Omental fat pad (tissue), 4 donors: ENCODE results near the gene CNNM4. TPM values are rescaled to one million over a fixed set of nuclear protein-coding genes. Genes with fewer than 3 reads are reported as not detected.

Experiments used
- ATAC-seq: fragments of 150-250 bp; one replicate; pipeline ENCODE4 v1.9.1; 2016; ENCODE audit warnings: mild to moderate bottlenecking, moderate library complexity; ENCODE audit not compliant: low FRiP score
- DNase-seq: peaks from one replicate; pipeline ENCODE4 v3.0.0-alpha.2; 2019; ENCODE audit warnings: low spot score
- total RNA-seq, 4 donors: library from RNA; depleted of rRNA; stranded (reverse); fragments of >200 nt; gene quantifications; one replicate each; pipeline ENCODE4 v1.1.0, GENCODE V29; 2016
- TF ChIP-seq, protein P1 (sequence below), 3 donors: fragments of 450-650 bp; IDR thresholded peaks; one replicate each; pipeline ENCODE4 v1.5.1; 2016 to 2017; ENCODE audit warnings: antibody characterized with exemption in 3 of 3, mild to moderate bottlenecking in 3 of 3, moderate library complexity in 2 of 3

The CNNM4 gene
- total RNA-seq, 4 donors from 2014 or later = 3.6 to 5.6 (median 3.7) TPM

DNA sequence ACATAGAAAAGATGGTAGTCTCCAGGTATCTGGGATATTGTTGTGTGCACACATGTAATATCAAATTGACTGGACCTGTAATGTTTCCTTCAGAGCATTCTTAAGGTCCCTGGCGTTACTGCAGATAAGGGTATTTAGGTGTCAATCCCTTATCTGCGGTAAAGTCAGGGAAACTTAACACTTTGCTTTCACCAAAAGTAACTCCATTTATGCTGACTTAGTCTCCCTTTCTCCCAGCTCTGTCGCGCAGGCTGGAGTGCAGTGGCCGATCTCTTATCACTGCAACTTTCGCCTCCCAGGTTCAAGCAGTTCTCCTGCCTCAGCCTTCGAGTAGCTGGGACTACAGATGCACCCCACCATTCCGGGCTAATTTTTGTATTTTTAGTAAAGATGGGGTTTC is 57.2 kb downstream of the CNNM4 start:
- ATAC-seq (no peak), DNase-seq (no peak)
- TF ChIP-seq, protein P1, sequence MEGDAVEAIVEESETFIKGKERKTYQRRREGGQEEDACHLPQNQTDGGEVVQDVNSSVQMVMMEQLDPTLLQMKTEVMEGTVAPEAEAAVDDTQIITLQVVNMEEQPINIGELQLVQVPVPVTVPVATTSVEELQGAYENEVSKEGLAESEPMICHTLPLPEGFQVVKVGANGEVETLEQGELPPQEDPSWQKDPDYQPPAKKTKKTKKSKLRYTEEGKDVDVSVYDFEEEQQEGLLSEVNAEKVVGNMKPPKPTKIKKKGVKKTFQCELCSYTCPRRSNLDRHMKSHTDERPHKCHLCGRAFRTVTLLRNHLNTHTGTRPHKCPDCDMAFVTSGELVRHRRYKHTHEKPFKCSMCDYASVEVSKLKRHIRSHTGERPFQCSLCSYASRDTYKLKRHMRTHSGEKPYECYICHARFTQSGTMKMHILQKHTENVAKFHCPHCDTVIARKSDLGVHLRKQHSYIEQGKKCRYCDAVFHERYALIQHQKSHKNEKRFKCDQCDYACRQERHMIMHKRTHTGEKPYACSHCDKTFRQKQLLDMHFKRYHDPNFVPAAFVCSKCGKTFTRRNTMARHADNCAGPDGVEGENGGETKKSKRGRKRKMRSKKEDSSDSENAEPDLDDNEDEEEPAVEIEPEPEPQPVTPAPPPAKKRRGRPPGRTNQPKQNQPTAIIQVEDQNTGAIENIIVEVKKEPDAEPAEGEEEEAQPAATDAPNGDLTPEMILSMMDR (IDR thresholded peaks at IDR 0.05) = no peak

DNA sequence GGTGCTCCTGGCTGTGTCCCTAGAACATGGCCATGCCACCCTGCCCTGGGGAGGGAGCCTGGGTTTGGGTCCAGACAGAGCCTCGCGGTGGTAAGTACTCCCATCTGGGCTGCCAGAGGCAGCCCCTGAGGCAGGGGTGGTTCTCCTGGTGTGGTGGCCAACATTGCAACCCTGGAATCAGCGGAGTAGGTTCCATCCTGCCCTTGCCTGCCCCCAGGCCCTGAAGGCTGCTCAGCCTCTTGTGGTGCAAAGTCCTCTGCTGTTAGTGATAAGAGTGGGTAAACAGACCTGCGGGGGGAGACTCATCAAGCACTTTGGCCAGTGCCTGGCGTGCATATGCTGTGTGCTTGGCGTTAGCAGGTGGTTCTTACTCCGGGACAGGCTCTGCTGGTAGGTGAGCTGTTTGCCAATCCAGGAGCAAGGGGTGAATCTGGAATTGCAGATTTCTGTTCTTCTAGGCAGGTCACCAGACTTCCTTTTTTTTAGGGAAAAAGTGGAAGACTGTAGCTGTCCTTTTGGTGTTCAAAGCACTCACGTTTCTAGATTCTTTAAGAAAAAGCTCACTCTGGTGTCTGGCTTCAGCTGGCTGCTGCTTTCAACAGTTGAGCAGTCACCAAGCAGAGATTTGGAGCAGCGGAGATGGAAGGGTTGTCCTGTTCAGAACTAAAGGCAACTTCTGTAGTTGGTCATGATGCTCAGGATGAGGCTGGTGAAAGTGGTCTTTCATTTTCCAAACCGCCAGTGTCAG is 58.6 kb downstream of the CNNM4 start:
- ATAC-seq (no peak), DNase-seq (no peak)
- TF ChIP-seq, protein P1 (IDR thresholded peaks at IDR 0.05) = no peak

DNA sequence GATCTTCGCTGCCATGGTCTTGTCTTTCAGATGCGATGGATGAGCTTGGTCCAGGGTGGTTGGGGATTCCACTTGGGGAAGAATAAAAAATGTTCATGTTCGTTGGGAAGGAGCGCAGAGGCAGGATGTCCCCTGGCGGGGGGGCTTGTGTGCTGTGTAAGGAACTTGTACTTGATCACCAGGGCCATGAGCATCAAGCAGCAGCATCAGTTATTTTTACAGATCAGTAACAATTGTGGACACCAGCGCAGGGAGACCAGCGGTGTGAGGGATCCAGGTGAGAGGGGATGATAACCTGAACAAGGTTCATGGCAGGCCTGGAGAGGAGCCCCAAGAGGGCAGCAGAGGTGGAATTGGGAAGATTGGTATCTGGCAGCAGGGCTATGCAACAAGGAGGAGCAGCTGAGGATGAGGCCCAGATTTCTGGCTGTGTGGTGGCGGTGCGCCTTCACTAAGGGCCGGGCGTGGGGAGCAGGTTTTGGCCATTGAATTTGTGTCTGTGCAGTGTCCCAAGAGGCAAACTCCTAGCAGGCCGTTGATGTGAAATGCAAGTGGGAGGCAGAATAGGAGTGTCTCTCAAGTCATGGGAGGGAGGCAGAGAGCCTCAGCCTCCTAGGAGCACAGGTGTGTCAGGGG is 59.3 kb downstream of the CNNM4 start:
- TF ChIP-seq, protein P1 (IDR thresholded peaks at IDR 0.05) = no peak
- DNase-seq = no peak
- ATAC-seq = no peak

DNA sequence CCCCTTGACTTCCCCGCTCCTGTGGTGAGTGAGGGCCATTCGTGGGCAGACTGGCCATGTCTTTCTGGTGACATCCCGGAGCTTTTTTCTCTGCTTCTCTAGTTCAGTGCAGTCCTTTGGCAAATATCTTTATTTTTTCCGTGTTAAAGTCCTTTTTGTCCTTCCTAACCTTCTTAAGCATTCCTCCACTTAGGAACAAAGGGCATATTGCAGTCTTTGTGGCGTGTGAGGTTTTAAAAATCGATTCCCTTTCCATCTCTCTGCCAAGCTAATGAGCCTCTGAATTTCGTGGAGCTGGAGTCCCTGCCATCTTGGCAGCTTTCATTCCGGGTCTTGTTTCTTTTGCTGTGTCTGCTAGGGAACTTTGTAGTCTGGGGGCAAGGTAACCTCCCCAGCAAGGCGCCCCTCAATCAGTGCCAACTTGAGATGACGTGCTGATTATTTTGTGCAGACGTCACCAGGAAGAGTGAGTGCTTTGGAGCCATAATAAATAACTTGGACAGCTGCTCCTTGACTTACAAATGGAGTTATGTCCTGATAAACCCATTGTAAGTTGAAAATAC is 60.5 kb downstream of the CNNM4 start:
- TF ChIP-seq, protein P1 (IDR thresholded peaks at IDR 0.05) = no peak
- ATAC-seq = no peak
- no peak for DNase-seq

DNA sequence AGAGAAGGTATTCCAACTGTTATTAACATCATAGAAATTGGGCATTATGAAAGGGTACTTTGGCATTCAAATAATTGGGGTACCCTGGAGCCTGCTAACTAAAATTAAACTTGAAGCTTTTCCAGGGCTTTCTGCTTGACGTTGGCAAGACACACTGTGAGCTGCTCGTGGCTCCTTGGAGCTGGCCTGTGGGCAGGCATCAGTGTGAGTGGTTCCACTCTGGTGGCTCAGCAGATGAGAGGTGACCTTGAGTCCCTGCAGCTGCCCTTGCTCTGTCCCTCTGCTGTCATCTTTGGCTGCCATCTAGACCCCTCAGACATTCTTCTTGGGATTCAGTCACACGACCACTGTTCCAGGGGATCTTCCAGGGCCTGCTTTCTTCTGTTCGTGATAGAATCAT is 62.1 kb downstream of the CNNM4 start:
- TF ChIP-seq, protein P1 (IDR thresholded peaks at IDR 0.05) = no peak
- ATAC-seq = no peak
- no peak for DNase-seq

DNA sequence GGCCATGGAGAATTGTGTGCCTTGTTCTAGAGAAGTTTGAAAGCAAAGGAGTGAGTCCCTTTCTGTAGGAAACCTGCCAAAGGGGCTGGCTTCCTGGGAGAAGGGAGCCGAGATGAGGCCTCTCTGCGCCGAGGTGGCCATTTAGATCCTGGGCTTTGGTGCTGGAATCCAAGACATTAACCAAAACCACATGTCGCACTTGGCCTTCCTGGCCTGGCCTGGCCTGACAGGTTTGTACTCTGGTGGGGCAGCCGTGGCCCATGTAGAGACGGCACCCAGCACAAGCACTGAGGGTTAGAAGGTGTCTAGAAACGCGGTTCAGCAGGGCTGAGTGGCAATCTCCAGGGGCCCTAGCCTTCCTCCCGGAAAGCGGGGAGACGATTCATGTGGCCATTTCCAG is 62.5 kb downstream of the CNNM4 start:
- TF ChIP-seq, protein P1 (IDR thresholded peaks at IDR 0.05) = no peak
- no peak for ATAC-seq
- no peak for DNase-seq
